Measurements from ENCODE around the gene CXorf51A. TPM values are rescaled to one million over a fixed set of nuclear protein-coding genes. Genes with fewer than 3 reads are reported as not detected.

The CXorf51A gene
- total RNA-seq, result not detected in 2 replicates

GRCh38 chrX:146814644-146815043, at the start of gene CXorf51A:
CXorf51A (minus strand) TSS chrX:146814744; CDS start chrX:146814723, 21 bp downstream.

GRCh38 chrX:146809471-146809870, 5.1 kb downstream of the CXorf51A start, which contains the start of gene CXorf51B:
CXorf51B (plus strand) TSS chrX:146809771; CDS start chrX:146809792, 21 bp downstream.

Other genes with a start within 250 kb of the CXorf51A start
- not detected in 2 replicates for gene CXorf51B, start 5.0 kb downstream of the CXorf51A start, total RNA-seq